GM12875 (cell line): ENCODE data around the gene FRS2.
"Not testable (repeated sequence)": the region's sequence is repeated elsewhere in the genome, so short reads cannot be mapped to it uniquely, and the experiment has no call there.

Experiments
- H3K4me3 ChIP-seq: one replicate; pipeline ENCODE4 v1.5.1; 2011; ENCODE audit warnings: low read depth, low read length, control low read depth
- CTCF ChIP-seq: IDR thresholded peaks from 2 replicates; pipeline ENCODE4 v1.5.1; 2011; ENCODE audit warnings: low read depth, mild to moderate bottlenecking, control low read depth, inconsistent platforms, low read length, moderate library complexity, borderline replicate concordance; ENCODE audit not compliant: insufficient read depth

The FRS2 gene

GRCh38 chr12:69442894-69443293, 27.3 kb upstream of the FRS2 start:
- no peak for TF ChIP-seq CTCF
- H3K4me3 ChIP-seq, result no peak overlapping the region

- H3K4me3 ChIP-seq, result no peak overlapping the region
- no peak for TF ChIP-seq CTCF
Measured at GRCh38 chr12:69443916-69444315, 26.3 kb upstream of the FRS2 start.

- TF ChIP-seq CTCF, result no peak
Measured at GRCh38 chr12:69447892-69448291, 22.3 kb upstream of the FRS2 start.

GRCh38 chr12:69452598-69453132, 17.5 kb upstream of the FRS2 start:
- not testable (repeated sequence) for H3K4me3 ChIP-seq

More at GRCh38 chr12:69447892-69448291, 22.3 kb upstream of the FRS2 start:
- no peak overlapping the region for H3K4me3 ChIP-seq

- no peak overlapping the region for H3K4me3 ChIP-seq
- TF ChIP-seq CTCF, result no peak
Measured at GRCh38 chr12:69456239-69456638, 13.9 kb upstream of the FRS2 start.

- no peak overlapping the region for H3K4me3 ChIP-seq
Measured at GRCh38 chr12:69457433-69457832, 12.8 kb upstream of the FRS2 start.

GRCh38 chr12:69459477-69459876, 10.7 kb upstream of the FRS2 start:
- H3K4me3 ChIP-seq, result no peak overlapping the region
- TF ChIP-seq CTCF, result no peak

More at GRCh38 chr12:69457433-69457832, 12.8 kb upstream of the FRS2 start:
- TF ChIP-seq CTCF, result no peak

- H3K4me3 ChIP-seq, result no peak overlapping the region
- no peak for TF ChIP-seq CTCF
Measured at GRCh38 chr12:69464428-69464827, 5.8 kb upstream of the FRS2 start.
